ENCODE results near the gene C14orf93.

DNA sequence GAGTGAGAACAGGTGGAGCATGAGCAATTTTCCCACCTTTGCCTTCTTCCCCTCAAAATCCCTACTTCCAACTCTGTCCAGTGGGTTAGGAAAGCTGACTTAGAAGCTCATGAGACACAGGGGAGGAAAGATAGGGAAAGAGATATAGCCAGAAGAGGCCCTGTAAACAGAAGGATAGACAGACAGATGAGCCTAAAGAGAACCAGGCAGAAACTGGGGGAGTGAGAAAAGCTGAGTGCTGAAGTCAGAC lies 32.6 kb downstream of the C14orf93 start:
- TF ChIP-seq CTCF (IDR thresholded peaks at IDR 0.05) (no peak), POLR2A (IDR thresholded peaks at IDR 0.05) (no peak)

Data from breast epithelium (tissue), 3 donors.